WERI-Rb-1 (cell line): Measurements from ENCODE around the gene PTPN2.

Experiments used
- DNase-seq: peaks from one replicate; pipeline ENCODE4 v3.0.0-alpha.2; 2020
- H3K27ac ChIP-seq: fragments of 250-450 bp; sonication (Bioruptor Pico); 2 replicates; pipeline ENCODE4 v1.5.1; 2020; ENCODE audit warnings: mild to moderate bottlenecking, moderate library complexity
- H3K27me3 ChIP-seq: fragments of 250-450 bp; sonication (Bioruptor Pico); 2 replicates; pipeline ENCODE4 v1.5.1; 2021; ENCODE audit warnings: mild to moderate bottlenecking, low read depth, moderate library complexity; ENCODE audit not compliant: insufficient read depth, severe bottlenecking
- H3K36me3 ChIP-seq: fragments of 250-450 bp; sonication (Bioruptor Pico); 2 replicates; pipeline ENCODE4 v1.5.1; 2020; ENCODE audit warnings: mild to moderate bottlenecking, moderate library complexity
- H3K4me3 ChIP-seq: 2 replicates; pipeline ENCODE4 v1.5.1; 2011; ENCODE audit warnings: low read depth, mild to moderate bottlenecking, control low read depth, low read length
- H3K9me3 ChIP-seq: fragments of 250-450 bp; sonication (Bioruptor Pico); 2 replicates; pipeline ENCODE4 v1.5.1; 2021; ENCODE audit warnings: mild to moderate bottlenecking, moderate library complexity; ENCODE audit not compliant: severe bottlenecking
- TF ChIP-seq, protein P1 (sequence below): IDR thresholded peaks from 2 replicates; pipeline ENCODE4 v1.5.1; 2011; ENCODE audit warnings: low read depth, mild to moderate bottlenecking, control low read depth, inconsistent platforms, low read length

Gene PTPN2

DNA sequence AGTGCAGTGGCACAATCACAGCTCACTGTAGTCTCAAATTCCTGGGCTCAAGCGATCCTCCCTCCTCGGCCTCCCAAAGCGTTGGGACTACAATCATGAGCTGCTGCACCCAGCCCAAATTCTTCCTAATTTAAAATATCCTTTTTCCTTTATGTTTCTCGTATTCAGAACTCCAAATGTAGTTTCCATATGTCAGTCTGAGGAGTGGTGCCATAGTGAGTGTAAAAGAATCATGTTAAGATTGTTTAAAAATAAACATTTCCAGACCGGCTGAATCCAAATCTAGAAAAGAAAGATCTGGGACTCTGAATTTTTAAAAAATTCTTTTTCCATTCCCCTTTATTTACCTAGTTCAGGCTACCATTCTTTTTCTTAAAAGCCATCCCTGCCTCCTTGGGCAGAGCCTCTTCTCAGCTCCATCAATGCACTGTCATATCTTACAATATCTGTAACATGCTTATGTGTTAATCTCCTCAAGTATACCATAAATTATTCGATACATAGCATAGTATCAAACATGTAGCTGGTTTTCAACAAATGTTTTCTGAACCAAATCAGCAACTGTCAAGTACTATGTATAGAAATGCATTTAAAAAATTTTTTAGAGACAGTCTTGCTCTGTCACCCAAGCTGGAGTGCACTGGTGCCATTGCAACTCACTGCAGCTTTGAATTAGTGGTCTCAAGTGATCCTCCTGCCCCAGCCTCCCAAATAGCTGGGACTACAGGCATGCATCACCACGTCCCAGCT is 31.3 kb downstream of the PTPN2 start:
- no peak overlapping the region for H3K27ac ChIP-seq
- no peak for DNase-seq
- H3K36me3 ChIP-seq, result peaks cover 7% of the 10 kb centered on the region
- H3K4me3 ChIP-seq, result no peak overlapping the region
- no peaks in the 10 kb centered on the region for H3K27me3 ChIP-seq
- TF ChIP-seq, protein P1, sequence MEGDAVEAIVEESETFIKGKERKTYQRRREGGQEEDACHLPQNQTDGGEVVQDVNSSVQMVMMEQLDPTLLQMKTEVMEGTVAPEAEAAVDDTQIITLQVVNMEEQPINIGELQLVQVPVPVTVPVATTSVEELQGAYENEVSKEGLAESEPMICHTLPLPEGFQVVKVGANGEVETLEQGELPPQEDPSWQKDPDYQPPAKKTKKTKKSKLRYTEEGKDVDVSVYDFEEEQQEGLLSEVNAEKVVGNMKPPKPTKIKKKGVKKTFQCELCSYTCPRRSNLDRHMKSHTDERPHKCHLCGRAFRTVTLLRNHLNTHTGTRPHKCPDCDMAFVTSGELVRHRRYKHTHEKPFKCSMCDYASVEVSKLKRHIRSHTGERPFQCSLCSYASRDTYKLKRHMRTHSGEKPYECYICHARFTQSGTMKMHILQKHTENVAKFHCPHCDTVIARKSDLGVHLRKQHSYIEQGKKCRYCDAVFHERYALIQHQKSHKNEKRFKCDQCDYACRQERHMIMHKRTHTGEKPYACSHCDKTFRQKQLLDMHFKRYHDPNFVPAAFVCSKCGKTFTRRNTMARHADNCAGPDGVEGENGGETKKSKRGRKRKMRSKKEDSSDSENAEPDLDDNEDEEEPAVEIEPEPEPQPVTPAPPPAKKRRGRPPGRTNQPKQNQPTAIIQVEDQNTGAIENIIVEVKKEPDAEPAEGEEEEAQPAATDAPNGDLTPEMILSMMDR, result no peak
- H3K9me3 ChIP-seq, result no peaks in the 10 kb centered on the region

DNA sequence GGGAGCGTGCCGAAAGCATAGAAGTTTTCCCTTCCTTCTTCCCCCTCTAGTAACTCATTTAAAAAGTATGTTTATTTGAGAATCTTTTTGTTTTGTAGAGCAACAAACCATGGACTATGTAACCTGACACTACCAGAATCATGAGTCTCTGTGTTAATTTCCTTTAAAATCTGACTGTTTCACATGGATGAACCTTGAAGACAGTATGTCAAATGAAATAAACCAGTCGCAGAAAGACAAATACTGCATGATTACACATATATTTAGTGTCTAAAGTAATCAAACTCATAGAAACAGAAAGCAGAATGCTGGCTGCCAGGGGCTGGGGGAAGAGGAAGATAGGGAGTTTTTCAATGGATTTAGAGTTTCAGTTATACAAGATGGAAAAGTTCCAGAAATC is 32.3 kb downstream of the PTPN2 start:
- Histone ChIP-seq H3K36me3 (peaks cover 4% of the 10 kb centered on the region; the same call in 1 of the 2 replicates), H3K27ac (no peak overlapping the region), H3K4me3 (no peak overlapping the region), H3K9me3 (no peaks in the 10 kb centered on the region), H3K27me3 (no peaks in the 10 kb centered on the region)
- TF ChIP-seq, protein P1, result no peak
- DNase-seq, result no peak

DNA sequence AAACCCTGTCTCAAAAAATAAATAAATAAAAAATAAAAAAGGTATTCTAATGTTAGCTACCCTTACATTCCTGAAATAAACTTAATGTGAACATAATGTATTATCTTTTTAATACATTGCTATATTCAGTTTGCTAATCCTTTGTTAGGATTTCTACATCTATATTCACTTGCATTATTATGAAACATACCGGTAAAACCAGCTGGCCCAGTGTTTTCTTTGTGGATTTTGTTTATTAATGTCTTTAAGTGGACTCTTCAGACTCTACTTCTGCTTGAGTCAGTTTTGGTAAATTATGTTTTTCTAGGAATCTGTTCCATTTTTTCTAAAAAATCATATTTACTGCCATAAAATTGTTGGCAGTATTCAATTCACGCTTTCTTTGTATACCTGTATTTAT is 34.5 kb downstream of the PTPN2 start:
- DNase-seq, result no peak

DNA sequence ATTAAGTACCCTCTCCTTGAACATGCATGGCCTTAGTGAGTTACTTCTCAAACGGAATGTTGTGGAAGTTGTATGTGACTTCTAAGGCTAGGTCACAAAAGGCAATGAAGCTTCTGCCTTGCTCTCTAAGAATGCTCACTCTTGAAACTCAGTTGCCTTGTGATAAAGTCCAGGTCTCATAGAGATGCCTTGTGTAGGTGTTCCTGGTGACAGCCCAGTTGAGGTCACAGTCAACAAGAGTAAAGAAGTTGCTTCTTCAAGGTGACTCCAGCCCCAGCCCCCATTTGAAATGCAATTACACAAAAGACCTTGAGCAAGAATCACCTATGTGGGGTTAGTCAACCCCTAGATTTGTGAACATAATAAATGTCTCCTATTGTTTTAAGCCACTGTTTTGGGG is 35.6 kb downstream of the PTPN2 start:
- Histone ChIP-seq H3K4me3 (no peak overlapping the region), H3K9me3 (no peaks in the 10 kb centered on the region), H3K36me3 (no peaks in the 10 kb centered on the region), H3K27ac (no peak overlapping the region), H3K27me3 (no peaks in the 10 kb centered on the region)
- TF ChIP-seq, protein P1, result no peak
- no peak for DNase-seq

More for the DNA sequence above, 34.5 kb downstream of the PTPN2 start:
- Histone ChIP-seq H3K27ac (no peak overlapping the region), H3K4me3 (no peak overlapping the region), H3K9me3 (no peaks in the 10 kb centered on the region), H3K36me3 (0 out of 2 replicates have a peak, but pooled peaks cover 3% of the 10 kb centered on the region), H3K27me3 (no peaks in the 10 kb centered on the region)
- TF ChIP-seq, protein P1, result no peak

DNA sequence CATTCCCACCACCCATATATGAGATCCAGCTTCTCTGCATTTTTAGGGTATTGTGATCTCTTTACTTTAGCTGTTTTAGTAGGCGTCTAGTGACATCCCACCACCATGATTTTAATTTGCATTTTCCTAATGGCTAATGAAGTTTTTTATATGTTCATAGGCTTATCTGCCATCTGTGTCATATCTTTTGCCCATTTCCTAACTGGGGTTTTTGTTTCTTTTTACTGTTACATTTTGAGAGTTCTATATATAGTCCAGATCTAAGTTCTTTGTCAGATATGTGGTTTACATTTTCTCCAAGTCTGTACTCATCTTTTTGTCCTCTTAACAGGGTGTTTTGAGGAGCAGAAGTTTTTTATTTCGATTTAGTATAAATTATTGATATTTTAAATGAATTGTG is 39.6 kb downstream of the PTPN2 start:
- Histone ChIP-seq H3K36me3 (no peaks in the 10 kb centered on the region), H3K9me3 (no peaks in the 10 kb centered on the region), H3K27ac (no peak overlapping the region), H3K4me3 (no peak overlapping the region), H3K27me3 (no peaks in the 10 kb centered on the region)
- DNase-seq, result no peak
- TF ChIP-seq, protein P1, result no peak
